Suprapubic skin (tissue), 4 donors: Measurements from ENCODE around the gene DDA1. TPM values are rescaled to one million over a fixed set of nuclear protein-coding genes. Genes with fewer than 3 reads are reported as not detected.

Experiments
- DNase-seq, 2 donors: peaks; one replicate each; pipeline ENCODE4 v3.0.0-alpha.2; 2019; ENCODE audit warnings: low spot score in 2 of 2
- H3K27ac ChIP-seq: fragments of 200-600 bp; sonication (generic); one replicate; pipeline ENCODE4 v1.5.1; 2019
- H3K27me3 ChIP-seq: fragments of 200-600 bp; sonication (generic); one replicate; pipeline ENCODE4 v1.5.1; 2019
- H3K36me3 ChIP-seq: fragments of 200-600 bp; sonication (generic); one replicate; pipeline ENCODE4 v1.5.1; 2019
- H3K4me1 ChIP-seq: fragments of 200-600 bp; sonication (generic); one replicate; pipeline ENCODE4 v1.5.1; 2019
- H3K4me3 ChIP-seq: fragments of 200-600 bp; sonication (generic); one replicate; pipeline ENCODE4 v1.5.1; 2019; ENCODE audit warnings: mild to moderate bottlenecking
- H3K9me3 ChIP-seq: fragments of 200-600 bp; sonication (generic); one replicate; pipeline ENCODE4 v1.5.1; 2019
- CTCF ChIP-seq, 2 donors: fragments of 200-600 bp in 1 of 2; fragments of 450-650 bp in 1 of 2; sonication (generic) in 1 of 2; IDR thresholded peaks; one replicate each; pipeline ENCODE4 v1.5.1; 2016 to 2019; ENCODE audit warnings: antibody characterized with exemption in 2 of 2, mild to moderate bottlenecking in 1 of 2, moderate library complexity in 1 of 2
- EP300 ChIP-seq: sonication (generic); formaldehyde crosslinking; IDR thresholded peaks from one replicate; pipeline ENCODE4 v1.6.1; 2017; ENCODE audit warnings: antibody characterized with exemption
- POLR2A ChIP-seq, 2 donors: fragments of 450-650 bp; IDR thresholded peaks; one replicate each; pipeline ENCODE4 v1.6.1; 2017; ENCODE audit warnings: antibody characterized with exemption in 2 of 2, mild to moderate bottlenecking in 2 of 2, moderate library complexity in 2 of 2
- POLR2AphosphoS5 ChIP-seq, 3 donors: sonication (generic); formaldehyde crosslinking; IDR thresholded peaks; one replicate each; pipeline ENCODE4 v1.6.1; 2017; ENCODE audit warnings: antibody characterized with exemption in 3 of 3
- WGBS: methylation state at CpG from one replicate; pipeline ENCODE4 v1.1.5; 2018; 5-methylcytosine and 5-hydroxymethylcytosine counted together
- total RNA-seq, 4 donors: library from RNA; depleted of rRNA; stranded (reverse); fragments of >200 nt; gene quantifications; one replicate each; pipeline ENCODE4 v1.1.0, GENCODE V29; 2016

The DDA1 gene
- total RNA-seq, 4 donors from 2014 or later = 17.9 to 35.2 (median 22.8) TPM

GRCh38 chr19:17324357-17325114 is 15.2 kb downstream of the DDA1 start:
- 76% methylated on average over 12 of the region's 28 CpGs for WGBS
- Histone ChIP-seq H3K36me3 (peaks cover 29% of the 10 kb centered on the region), H3K9me3 (no peaks in the 10 kb centered on the region), H3K27ac (no peak overlapping the region), H3K4me3 (no peak overlapping the region), H3K4me1 (peaks cover 46% of the 10 kb centered on the region), H3K27me3 (peaks cover 4% of the 10 kb centered on the region)
- TF ChIP-seq POLR2A (IDR thresholded peaks at IDR 0.05) (no peak), CTCF (IDR thresholded peaks at IDR 0.05) (no peak), EP300 (no peak)
- DNase-seq = peak in 1 of 2 donors; percentile 65

- no peaks in the 10 kb centered on the region for H3K9me3 ChIP-seq
- DNase-seq = peak in 1 of 2 donors; percentile 64
- H3K36me3 ChIP-seq = peaks cover 23% of the 10 kb centered on the region
- peaks cover 10% of the 10 kb centered on the region for H3K27me3 ChIP-seq
- TF ChIP-seq CTCF (IDR thresholded peaks at IDR 0.05) (no peak), POLR2AphosphoS5 (IDR thresholded peaks at IDR 0.05) (no peak), POLR2A (IDR thresholded peaks at IDR 0.05) (no peak), EP300 (no peak)
- H3K4me3 ChIP-seq = no peak overlapping the region
- peaks cover 48% of the 10 kb centered on the region for H3K4me1 ChIP-seq
- WGBS = no CpG with 5 or more reads among the region's 20 CpGs
- H3K27ac ChIP-seq = no peak overlapping the region
Measured at GRCh38 chr19:17325133-17325532, 15.8 kb downstream of the DDA1 start.

- Histone ChIP-seq H3K36me3 (peaks cover 15% of the 10 kb centered on the region), H3K27ac (peak overlapping the region; percentile 29), H3K9me3 (no peaks in the 10 kb centered on the region), H3K4me3 (no peak overlapping the region), H3K27me3 (peaks cover 13% of the 10 kb centered on the region), H3K4me1 (peaks cover 48% of the 10 kb centered on the region)
- TF ChIP-seq EP300 (no peak), POLR2A (IDR thresholded peaks at IDR 0.05) (no peak), CTCF (IDR thresholded peaks at IDR 0.05) (no peak), POLR2AphosphoS5 (IDR thresholded peaks at IDR 0.05) (no peak)
- peak in 1 of 2 donors; percentile 64 for DNase-seq
- 67% methylated on average over 17 of the region's 17 CpGs for WGBS
Measured at GRCh38 chr19:17325881-17326594, 16.7 kb downstream of the DDA1 start.

- TF ChIP-seq POLR2A (IDR thresholded peaks at IDR 0.05) (no peak), EP300 (no peak), POLR2AphosphoS5 (IDR thresholded peaks at IDR 0.05) (peak in 1 of 3 donors; percentile 23)
- Histone ChIP-seq H3K27me3 (peaks cover 13% of the 10 kb centered on the region), H3K9me3 (no peaks in the 10 kb centered on the region), H3K4me3 (no peak overlapping the region), H3K27ac (peak overlapping the region; percentile 29), H3K4me1 (peaks cover 48% of the 10 kb centered on the region), H3K36me3 (peaks cover 10% of the 10 kb centered on the region)
- no peak for DNase-seq
- 82% methylated on average over 9 of the region's 11 CpGs for WGBS
Measured at GRCh38 chr19:17326595-17326966, 17.2 kb downstream of the DDA1 start.

GRCh38 chr19:17327068-17327653 is 17.8 kb downstream of the DDA1 start:
- H3K4me1 ChIP-seq = peaks cover 48% of the 10 kb centered on the region
- no peaks in the 10 kb centered on the region for H3K9me3 ChIP-seq
- H3K27ac ChIP-seq = no peak overlapping the region
- DNase-seq = no peak
- 72% methylated on average over 13 of the region's 27 CpGs for WGBS
- H3K36me3 ChIP-seq = peaks cover 4% of the 10 kb centered on the region
- TF ChIP-seq POLR2AphosphoS5 (IDR thresholded peaks at IDR 0.05) = no peak
- no peak for TF ChIP-seq CTCF (IDR thresholded peaks at IDR 0.05)
- TF ChIP-seq POLR2A (IDR thresholded peaks at IDR 0.05) = no peak
- no peak for TF ChIP-seq EP300
- H3K27me3 ChIP-seq = peaks cover 13% of the 10 kb centered on the region
- H3K4me3 ChIP-seq = peak overlapping the region; percentile 55
